Lung (tissue), 12 donors: ENCODE results near the gene EXOC4. TPM values are rescaled to one million over a fixed set of nuclear protein-coding genes. Genes with fewer than 3 reads are reported as not detected.

Experiments used
- ATAC-seq: fragments of 200-7000 bp; cut with Tn5 transposase; one replicate; pipeline ENCODE4 v1.9.1; 2020; ENCODE audit warnings: moderate number of reproducible peaks; ENCODE audit not compliant: insufficient read depth, low FRiP score
- DNase-seq, 3 donors: peaks; one replicate each; pipeline ENCODE4 v3.0.0-alpha.2; 2013 to 2017
- H3K27ac ChIP-seq, 2 donors: one replicate each; pipeline ENCODE4 v1.5.1; 2013; ENCODE audit warnings: mild to moderate bottlenecking in 2 of 2, moderate library complexity in 2 of 2, control low read depth in 1 of 2, inconsistent platforms in 1 of 2, low read depth in 1 of 2, low read length in 1 of 2
- H3K27me3 ChIP-seq, 3 donors: one replicate each; pipeline ENCODE4 v1.5.1; 2013; ENCODE audit warnings: low read length in 2 of 3; ENCODE audit not compliant: control insufficient read depth in 3 of 3, insufficient read depth in 3 of 3
- H3K36me3 ChIP-seq, 4 donors: one replicate each; pipeline ENCODE4 v1.5.1; 2013; ENCODE audit warnings: low read length in 4 of 4, mild to moderate bottlenecking in 1 of 4, moderate library complexity in 1 of 4; ENCODE audit not compliant: control insufficient read depth in 4 of 4, insufficient read depth in 4 of 4
- H3K4me1 ChIP-seq, 5 donors: one replicate each; pipeline ENCODE4 v1.5.1; 2013; ENCODE audit warnings: low read length in 5 of 5, mild to moderate bottlenecking in 2 of 5, moderate library complexity in 1 of 5; ENCODE audit not compliant: control insufficient read depth in 5 of 5, insufficient read depth in 5 of 5
- H3K4me3 ChIP-seq: one replicate; pipeline ENCODE4 v1.5.1; 2013; ENCODE audit warnings: mild to moderate bottlenecking, control low read depth, moderate library complexity
- H3K9ac ChIP-seq, 2 donors: one replicate each; pipeline ENCODE4 v1.5.1; 2013; ENCODE audit warnings: low read length in 2 of 2, control low read depth in 1 of 2; ENCODE audit not compliant: insufficient read depth in 1 of 2
- H3K9me3 ChIP-seq, 4 donors: one replicate each; pipeline ENCODE4 v1.5.1; 2013; ENCODE audit warnings: low read length in 3 of 4, mild to moderate bottlenecking in 1 of 4, moderate library complexity in 1 of 4; ENCODE audit not compliant: control insufficient read depth in 4 of 4, insufficient read depth in 3 of 4
- WGBS, 2 donors: extraction: QIAGEN DNeasy Blood & Tissue Kit; methylation state at CpG; one replicate each; pipeline ENCODE4 v1.1.7; 2013; 5-methylcytosine and 5-hydroxymethylcytosine counted together
- polyA plus RNA-seq, 2 donors: library from polyadenylated mRNA; stranded (reverse); fragments of 200-250 nt; gene quantifications; one replicate each; pipeline ENCODE4 v1.2.1, GENCODE V29; 2013
- total RNA-seq, 2 donors: library from RNA; depleted of rRNA in 1 of 2; stranded (reverse); fragments of >200 nt in 1 of 2; gene quantifications; one replicate each; pipeline ENCODE4 v1.2.1, GENCODE V29; 2014 to 2021
- TF ChIP-seq, protein P1 (sequence below): IDR thresholded peaks from 2 replicates; pipeline ENCODE4 v1.5.1; 2012; ENCODE audit warnings: mild to moderate bottlenecking; ENCODE audit errors: control extremely low read depth, extremely low read depth
- donor health status: control.
- donor health status: control.
- donor health status: Bipolar disorder and iron deficiency.
- donor health status: healthy.
- donor health status: DM: yes; HTN: yes; CAD: no.

Gene EXOC4
- total and polyA plus RNA-seq, 4 donors = 10.3 to 232 (median 47.4) TPM

DNA sequence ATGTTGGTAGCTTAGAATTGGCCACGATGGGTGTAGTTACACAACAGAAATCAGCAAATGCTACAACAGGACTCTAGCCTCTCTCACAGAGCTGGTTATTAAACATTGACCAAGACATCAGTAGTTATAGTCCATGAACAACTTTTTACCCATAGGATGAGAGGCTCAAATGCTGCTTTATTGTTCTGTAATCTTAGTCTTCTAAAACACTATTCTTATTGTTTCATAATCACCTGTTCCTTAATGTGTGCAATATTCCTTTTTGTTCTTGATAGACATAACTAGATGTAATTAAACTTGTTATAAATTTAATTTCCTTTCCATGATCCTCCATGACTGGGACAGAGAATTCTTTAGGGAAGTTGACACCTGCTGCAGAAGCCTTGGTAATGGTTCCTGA lies 356.9 kb downstream of the EXOC4 start:
- TF ChIP-seq, protein P1, sequence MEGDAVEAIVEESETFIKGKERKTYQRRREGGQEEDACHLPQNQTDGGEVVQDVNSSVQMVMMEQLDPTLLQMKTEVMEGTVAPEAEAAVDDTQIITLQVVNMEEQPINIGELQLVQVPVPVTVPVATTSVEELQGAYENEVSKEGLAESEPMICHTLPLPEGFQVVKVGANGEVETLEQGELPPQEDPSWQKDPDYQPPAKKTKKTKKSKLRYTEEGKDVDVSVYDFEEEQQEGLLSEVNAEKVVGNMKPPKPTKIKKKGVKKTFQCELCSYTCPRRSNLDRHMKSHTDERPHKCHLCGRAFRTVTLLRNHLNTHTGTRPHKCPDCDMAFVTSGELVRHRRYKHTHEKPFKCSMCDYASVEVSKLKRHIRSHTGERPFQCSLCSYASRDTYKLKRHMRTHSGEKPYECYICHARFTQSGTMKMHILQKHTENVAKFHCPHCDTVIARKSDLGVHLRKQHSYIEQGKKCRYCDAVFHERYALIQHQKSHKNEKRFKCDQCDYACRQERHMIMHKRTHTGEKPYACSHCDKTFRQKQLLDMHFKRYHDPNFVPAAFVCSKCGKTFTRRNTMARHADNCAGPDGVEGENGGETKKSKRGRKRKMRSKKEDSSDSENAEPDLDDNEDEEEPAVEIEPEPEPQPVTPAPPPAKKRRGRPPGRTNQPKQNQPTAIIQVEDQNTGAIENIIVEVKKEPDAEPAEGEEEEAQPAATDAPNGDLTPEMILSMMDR = no peak
- ATAC-seq (no peak), DNase-seq (no peak)
- Histone ChIP-seq H3K9ac (no peak overlapping the region), H3K9me3 (no peaks in the 10 kb centered on the region), H3K4me1 (no peaks in the 10 kb centered on the region), H3K27me3 (no peaks in the 10 kb centered on the region), H3K27ac (no peak overlapping the region), H3K4me3 (no peak overlapping the region), H3K36me3 (no peaks in the 10 kb centered on the region)
- 78 to 86% methylated on average over 1 of the region's 1 CpG for WGBS, 2 donors

DNA sequence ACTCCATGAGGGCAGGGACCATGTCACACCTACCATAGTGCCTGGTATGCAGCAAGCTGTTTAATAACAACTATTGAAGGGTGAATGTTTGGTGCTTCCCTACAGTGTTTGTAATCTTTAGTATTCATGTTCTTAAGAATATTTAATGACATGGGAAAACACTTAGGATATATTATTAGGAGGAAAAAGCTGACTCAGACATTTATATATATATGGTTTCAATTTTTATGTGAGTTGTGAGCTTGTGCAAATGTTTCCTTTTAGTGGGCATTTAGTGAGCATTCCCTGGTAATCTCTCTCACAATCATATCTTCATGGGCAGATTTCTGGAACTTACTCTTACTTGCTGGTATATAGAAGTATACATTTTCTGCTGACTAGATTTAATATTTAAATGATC lies 359.1 kb downstream of the EXOC4 start:
- DNase-seq (no peak), ATAC-seq (no peak)
- H3K4me3 ChIP-seq = no peak overlapping the region
- no peaks in the 10 kb centered on the region for H3K4me1 ChIP-seq
- H3K36me3 ChIP-seq = no peaks in the 10 kb centered on the region
- TF ChIP-seq, protein P1 = no peak
- no peaks in the 10 kb centered on the region for H3K27me3 ChIP-seq
- no peak overlapping the region for H3K9ac ChIP-seq
- H3K27ac ChIP-seq = no peak overlapping the region
- H3K9me3 ChIP-seq = no peaks in the 10 kb centered on the region

DNA sequence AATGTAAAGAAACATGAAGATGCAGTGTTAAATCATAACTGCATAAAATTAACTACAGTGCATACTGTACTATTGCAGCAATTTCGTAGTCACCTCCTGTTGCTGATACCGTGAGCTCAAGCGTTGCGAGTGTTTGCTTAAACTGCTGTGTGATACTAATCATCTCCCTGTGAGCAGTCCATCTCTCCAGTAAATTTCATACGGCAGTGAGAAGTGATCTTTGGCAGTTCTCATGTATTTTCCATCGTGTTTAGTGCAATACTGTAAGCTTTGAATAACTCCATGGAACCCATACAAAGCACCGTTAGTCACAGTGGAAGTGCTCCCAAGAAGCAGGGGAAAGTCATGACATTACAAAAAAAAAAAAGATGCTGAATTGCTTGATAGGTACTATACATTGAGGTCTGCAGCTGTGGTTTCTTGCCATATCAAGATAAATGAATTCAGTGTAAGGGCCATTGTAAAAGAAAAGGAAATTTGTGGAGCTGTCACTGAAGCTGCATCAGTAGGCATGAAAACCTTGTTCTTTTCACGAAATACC lies 360.4 kb downstream of the EXOC4 start:
- 91 to 94% methylated on average over 8 of the region's 8 CpGs for WGBS, 2 donors
- Histone ChIP-seq H3K27me3 (no peaks in the 10 kb centered on the region), H3K27ac (no peak overlapping the region), H3K9me3 (no peaks in the 10 kb centered on the region), H3K4me3 (no peak overlapping the region), H3K36me3 (no peaks in the 10 kb centered on the region), H3K9ac (no peak overlapping the region), H3K4me1 (no peaks in the 10 kb centered on the region)
- ATAC-seq (no peak), DNase-seq (no peak)
- TF ChIP-seq, protein P1 = no peak

DNA sequence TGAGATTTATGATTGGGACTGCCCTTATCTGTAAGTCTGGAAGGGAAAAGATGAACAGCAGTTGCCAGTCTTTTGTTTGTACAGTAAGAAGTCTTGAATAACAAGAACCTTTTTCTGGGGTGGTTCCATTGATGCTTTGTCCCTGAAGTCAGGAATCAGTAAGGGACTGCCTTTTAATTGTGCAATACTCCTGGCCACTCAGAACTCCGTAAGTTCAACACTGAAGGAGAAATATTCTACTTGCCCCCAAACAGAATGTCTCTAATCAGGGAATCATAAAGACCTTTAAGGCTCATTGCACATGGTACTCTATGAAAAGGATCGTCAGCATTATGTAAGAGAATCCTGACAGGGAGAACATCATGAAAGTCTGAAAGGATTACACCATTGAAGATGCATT lies 361.4 kb downstream of the EXOC4 start:
- no peak overlapping the region for H3K9ac ChIP-seq
- DNase-seq (no peak), ATAC-seq (no peak)
- H3K36me3 ChIP-seq = no peaks in the 10 kb centered on the region
- WGBS, 2 donors = 91 to 93% methylated on average over 2 of the region's 2 CpGs
- TF ChIP-seq, protein P1 = no peak
- H3K4me3 ChIP-seq = no peak overlapping the region
- no peaks in the 10 kb centered on the region for H3K4me1 ChIP-seq
- no peaks in the 10 kb centered on the region for H3K27me3 ChIP-seq
- no peak overlapping the region for H3K27ac ChIP-seq
- H3K9me3 ChIP-seq = no peaks in the 10 kb centered on the region
